ENCODE measurements around the gene FGD2.

The FGD2 gene

DNA sequence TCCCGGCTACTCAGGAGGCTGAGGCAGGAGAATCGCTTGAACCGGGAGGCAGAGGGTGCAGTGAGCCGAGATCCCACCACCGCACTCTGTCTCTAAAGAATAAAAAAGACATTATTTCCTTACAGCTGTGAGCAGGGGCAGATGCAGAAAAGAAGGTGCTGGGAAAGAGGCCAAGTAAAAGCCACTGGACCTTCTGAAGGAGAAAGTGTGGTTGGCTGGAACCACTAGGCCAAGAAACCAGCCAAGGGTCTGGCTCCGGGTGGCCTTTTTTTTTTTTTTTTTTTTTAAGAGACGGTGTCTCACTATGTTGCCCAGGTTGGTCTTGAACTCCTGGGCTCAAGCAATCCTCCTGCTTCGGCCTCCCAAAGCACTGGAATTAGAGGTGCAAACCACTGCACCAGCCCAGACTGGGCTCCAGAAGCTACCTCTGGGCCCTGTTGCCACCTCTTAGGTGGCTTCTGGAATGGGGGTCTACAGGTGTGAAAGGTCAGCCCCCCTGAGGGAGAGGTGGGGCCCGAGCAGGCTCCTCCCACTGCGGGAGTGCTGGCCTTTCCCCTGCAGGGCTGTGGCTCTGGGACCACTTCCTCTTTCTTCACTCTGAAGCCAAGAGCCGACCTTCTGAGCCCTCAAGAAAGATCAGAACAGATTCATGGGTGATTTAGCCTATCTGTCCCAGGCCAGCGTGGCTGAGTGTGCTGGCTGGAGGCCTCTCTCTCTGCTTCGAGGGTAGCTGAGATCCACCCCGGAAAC is at the start of gene FGD2:
Gene FGD2, plus strand, starts transcription at position 595 of the 750 bp plus-strand sequence. CDS start 163 bp downstream, outside the sequence.
- in situ Hi-C loops (cut with MboI; ENCODE audit: low sequenced_read_pairs): loop anchor here (5.0 to 25.0 kb wide), 2 partner anchors 233 to 393 kb away; no protein-coding TSS in a partner anchor

GRCh38 chr6:36955671-36956445 is 49.6 kb upstream of the FGD2 start:
- in situ Hi-C loops (cut with MboI; ENCODE audit: low sequenced_read_pairs): no loop called here

DNA sequence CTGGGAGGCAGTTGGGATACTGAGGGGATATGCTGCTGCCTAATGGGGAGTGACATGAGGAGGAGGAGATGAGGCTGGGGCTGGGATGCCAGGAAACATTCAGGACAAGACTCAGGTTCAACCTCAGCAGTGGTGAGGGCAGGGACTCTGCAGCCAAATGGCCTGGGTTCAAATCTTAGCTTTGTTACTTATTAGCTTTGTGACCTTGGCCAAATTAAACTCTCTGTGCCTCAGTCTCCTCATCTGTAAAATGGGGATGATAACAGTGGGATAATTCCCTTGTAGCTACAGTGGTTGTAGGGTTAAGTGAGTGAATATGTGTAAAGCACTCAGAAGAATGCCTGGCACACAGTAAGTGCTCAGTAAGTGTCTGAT is 49.0 kb upstream of the FGD2 start:
- in situ Hi-C loops (cut with MboI; ENCODE audit: low sequenced_read_pairs): no loop called here

GRCh38 chr6:36957773-36958271 is 47.6 kb upstream of the FGD2 start:
- in situ Hi-C loops (cut with MboI; ENCODE audit: low sequenced_read_pairs): no loop called here

DNA sequence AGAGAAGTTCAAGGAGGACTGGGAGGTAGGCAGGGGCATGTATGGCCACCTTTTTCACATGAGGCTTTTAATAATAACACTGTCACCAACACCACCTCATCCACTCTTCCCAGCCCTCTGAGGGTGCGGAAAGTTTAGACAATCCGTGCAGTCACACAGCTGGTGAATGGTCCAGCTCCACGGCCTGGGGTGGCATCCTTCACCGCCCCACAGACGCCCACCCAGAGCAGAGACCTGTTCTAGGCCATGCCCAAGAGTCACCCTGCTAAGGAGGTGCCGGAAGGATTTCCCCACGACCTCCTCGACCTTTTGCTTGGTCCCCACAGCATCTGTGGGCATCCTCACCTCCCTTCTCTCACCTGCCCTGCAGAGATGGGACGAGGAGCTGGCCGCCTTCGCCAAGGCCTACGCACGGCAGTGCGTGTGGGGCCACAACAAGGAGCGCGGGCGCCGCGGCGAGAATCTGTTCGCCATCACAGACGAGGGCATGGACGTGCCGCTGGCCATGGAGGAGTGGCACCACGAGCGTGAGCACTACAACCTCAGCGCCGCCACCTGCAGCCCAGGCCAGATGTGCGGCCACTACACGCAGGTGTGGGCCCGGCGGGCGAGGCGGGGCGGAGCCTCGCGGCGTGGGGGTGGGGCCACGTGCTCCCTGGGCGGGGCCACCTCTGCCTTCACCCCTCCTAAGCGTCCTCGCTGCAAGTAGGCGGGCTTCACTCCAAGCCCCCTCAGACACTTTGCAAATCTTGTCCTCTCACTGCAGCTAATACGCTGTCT is 46.5 kb upstream of the FGD2 start:
- in situ Hi-C loops (cut with MboI; ENCODE audit: low sequenced_read_pairs): no loop called here

GRCh38 chr6:36959555-36960250 is 45.8 kb upstream of the FGD2 start:
- in situ Hi-C loops (cut with MboI; ENCODE audit: low sequenced_read_pairs): no loop called here

GRCh38 chr6:36961441-36962435 is 43.7 kb upstream of the FGD2 start:
- in situ Hi-C loops (cut with MboI; ENCODE audit: low sequenced_read_pairs): no loop called here

- in situ Hi-C loops (cut with MboI; ENCODE audit: low sequenced_read_pairs): no loop called here
Measured at GRCh38 chr6:36962874-36963273, 42.6 kb upstream of the FGD2 start.

DNA sequence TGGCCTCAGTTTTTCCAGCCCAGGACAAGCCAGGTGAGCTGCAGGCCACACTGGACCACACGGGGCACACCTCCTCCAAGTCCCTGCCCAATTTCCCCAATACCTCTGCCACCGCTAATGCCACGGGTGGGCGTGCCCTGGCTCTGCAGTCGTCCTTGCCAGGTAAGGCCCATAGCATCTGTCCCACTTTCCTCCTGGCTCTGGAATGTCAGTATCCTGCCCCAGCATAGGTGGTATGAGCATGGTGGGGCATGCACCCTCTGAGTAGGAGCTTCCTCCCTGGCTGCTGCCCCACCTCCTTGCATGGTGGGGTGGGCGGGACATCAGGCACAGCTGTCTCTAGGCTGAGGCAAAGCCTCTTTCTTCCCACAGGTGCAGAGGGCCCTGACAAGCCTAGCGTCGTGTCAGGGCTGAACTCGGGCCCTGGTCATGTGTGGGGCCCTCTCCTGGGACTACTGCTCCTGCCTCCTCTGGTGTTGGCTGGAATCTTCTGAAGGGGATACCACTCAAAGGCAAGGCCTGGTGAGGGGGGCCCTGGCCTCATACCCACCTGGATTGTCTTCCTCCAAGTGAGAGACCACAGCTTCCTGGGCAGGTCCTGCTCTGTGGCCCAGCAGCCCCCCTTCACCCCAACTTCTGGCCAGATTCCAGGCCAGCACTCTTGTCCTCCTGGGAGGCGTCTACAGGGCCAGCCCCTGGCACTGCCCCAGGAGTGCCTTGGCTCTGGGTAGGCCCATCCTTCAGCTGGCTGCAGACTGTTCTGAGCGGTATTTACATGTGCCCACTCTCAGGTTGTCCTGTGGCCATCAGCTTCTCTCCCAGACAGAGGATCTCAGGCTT is 41.8 kb upstream of the FGD2 start:
- in situ Hi-C loops (cut with MboI; ENCODE audit: low sequenced_read_pairs): no loop called here

- in situ Hi-C loops (cut with MboI; ENCODE audit: low sequenced_read_pairs): no loop called here
Measured at GRCh38 chr6:36964349-36964748, 41.1 kb upstream of the FGD2 start.

DNA sequence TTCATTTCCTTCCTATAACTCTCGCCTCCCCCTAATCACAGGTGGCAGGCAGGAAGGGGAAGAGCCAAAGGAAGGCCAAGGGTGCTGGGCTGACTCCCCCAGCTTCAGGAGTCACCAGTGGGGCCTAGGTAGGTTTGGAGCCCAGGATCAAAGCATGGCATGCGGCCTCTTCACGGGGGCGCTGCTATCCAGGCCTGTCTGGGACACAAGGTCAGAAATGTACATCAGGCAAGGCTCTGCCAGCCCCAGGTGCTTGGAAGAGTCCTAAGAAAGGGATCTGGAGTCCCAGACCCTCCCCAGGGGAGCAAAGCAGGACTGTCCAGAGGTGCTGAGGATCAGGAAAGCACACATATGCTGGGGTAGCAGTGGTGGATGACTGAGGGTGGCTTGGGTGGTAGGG is 40.5 kb upstream of the FGD2 start:
- in situ Hi-C loops (cut with MboI; ENCODE audit: low sequenced_read_pairs): no loop called here

DNA sequence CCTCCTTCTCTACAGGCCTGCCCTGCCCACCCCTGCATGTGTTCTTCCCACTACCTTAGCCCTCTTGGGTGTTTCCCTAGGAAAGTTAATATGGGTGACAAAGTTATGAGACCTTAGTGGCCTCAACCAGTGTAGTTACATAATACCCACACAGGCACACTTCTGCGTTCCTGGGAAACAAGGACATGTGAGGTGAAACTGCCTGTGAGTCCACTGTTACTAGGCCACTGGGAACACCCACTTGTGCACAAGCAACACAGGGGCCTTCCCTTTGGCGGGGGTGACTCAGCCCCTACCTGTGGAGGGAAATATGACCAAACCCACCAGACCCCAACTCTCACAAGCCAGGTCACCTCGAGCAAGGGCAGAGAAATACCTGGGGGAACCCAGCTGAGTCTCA is 38.2 kb upstream of the FGD2 start:
- in situ Hi-C loops (cut with MboI; ENCODE audit: low sequenced_read_pairs): no loop called here

GRCh38 chr6:36967757-36968156 is 37.7 kb upstream of the FGD2 start:
- in situ Hi-C loops (cut with MboI; ENCODE audit: low sequenced_read_pairs): no loop called here

DNA sequence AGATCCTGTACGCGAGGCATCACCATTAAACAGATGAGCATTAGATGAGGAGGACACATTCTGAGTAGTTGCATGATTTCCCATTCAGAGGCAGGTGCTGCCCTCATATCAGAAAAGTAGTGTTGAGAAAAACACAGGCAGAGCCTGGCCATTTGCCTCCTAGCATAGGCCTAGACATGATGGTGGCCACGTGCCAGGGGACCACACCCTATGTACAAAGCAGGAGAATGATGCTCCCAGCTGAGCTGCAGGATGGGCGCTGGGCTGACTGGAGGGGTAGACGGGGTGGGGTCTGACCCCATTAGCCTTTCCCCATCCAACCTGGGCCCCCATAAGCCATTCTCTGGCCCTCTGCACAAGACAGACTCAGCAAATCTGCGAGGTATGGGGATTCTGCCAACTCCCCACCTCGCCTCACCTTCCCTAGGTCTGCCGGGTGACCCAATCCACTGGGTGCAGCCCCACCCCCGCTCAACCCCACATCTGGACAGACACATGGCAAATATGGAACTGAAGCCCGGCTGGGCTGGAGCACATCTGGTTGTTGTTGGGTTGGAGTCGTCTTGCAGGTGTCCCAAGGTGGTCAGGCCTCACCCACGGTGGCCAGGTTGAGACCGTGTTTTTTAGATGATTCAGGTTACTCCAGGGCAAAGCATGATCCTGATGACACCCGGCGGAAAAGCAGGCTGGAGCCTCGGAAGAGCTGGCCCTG is 37.0 kb upstream of the FGD2 start:
- in situ Hi-C loops (cut with MboI; ENCODE audit: low sequenced_read_pairs): no loop called here

DNA sequence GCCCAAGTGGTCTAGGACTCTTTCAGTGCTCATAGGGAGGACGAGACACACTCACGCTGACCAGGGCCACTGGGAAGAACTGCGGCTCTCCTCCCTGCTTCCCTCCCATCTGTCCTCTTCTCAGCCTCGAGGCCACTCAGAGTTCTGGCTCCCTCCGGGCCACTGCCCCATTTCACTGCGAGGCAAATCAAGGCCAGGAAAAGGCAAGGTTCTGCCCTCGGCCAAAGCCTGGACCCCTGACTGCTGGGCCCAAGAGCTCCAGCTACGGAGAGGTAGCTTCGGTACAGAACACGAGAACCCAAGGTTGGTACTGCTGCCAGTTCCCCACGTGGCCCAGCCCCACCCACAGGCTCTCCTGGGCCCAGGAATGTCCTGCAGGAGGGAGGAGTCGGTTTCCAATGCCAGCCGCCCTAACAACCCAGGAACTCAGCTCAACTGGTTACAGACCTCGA is 36.2 kb upstream of the FGD2 start:
- in situ Hi-C loops (cut with MboI; ENCODE audit: low sequenced_read_pairs): no loop called here

- in situ Hi-C loops (cut with MboI; ENCODE audit: low sequenced_read_pairs): no loop called here
Measured at GRCh38 chr6:36969988-36970891, 35.2 kb upstream of the FGD2 start.
